IMR-90 (cell line): Measurements from ENCODE around the gene RABGGTA. TPM values are rescaled to one million over a fixed set of nuclear protein-coding genes. Genes with fewer than 3 reads are reported as not detected.

Experiments used
- ATAC-seq: fragments of 200-7000 bp; cut with Tn5 transposase; 2 replicates; pipeline ENCODE4 v1.9.1; 2020; ENCODE audit warnings: low read depth, mild to moderate bottlenecking, moderate library complexity
- BruUV-seq: library from RNA; stranded (reverse); fragments of 400-500 nt; replicated peaks from 2 replicates; lab custom pipeline; 2021; lab: Mats Ljungman, UMichigan
- CTCF ChIA-PET: fragments of 300-600 bp; formaldehyde crosslinking; extraction: SDS; loops from one replicate; lab custom pipeline; 2021; ENCODE audit warnings: antibody characterized with exemption; lab: Yijun Ruan, JAX
- POLR2A ChIA-PET: fragments of 300-600 bp; sonication (Branson Sonifier 250); formaldehyde crosslinking; loops from one replicate; lab custom pipeline; 2022; ENCODE audit warnings: antibody characterized with exemption; ENCODE audit not compliant: unreplicated experiment; lab: Charles Lee
- DNase-seq: peaks from one replicate; pipeline ENCODE4 v3.0.0; 2013
- H2AFZ ChIP-seq: replicated peaks from 2 replicates; pipeline ENCODE3; 2013; ENCODE audit warnings: low read length, mild to moderate bottlenecking; ENCODE audit not compliant: poor library complexity
- H2AK5ac ChIP-seq: 2 replicates; pipeline ENCODE4 v1.6.1; 2013; ENCODE audit warnings: low read depth, low read length, inconsistent platforms
- H2AK9ac ChIP-seq: replicated peaks from 2 replicates; pipeline ENCODE3; 2013; ENCODE audit warnings: mild to moderate bottlenecking, low read depth, low read length, moderate library complexity; ENCODE audit not compliant: poor library complexity
- H2BK120ac ChIP-seq: 2 replicates; pipeline ENCODE4 v1.6.1; 2013; ENCODE audit warnings: low read depth, low read length, inconsistent platforms
- H2BK15ac ChIP-seq: 3 replicates; pipeline ENCODE4 v1.6.1; 2013; ENCODE audit warnings: low read depth, low read length, inconsistent platforms
- H2BK20ac ChIP-seq: 2 replicates; pipeline ENCODE4 v1.6.1; 2013; ENCODE audit warnings: low read depth, mild to moderate bottlenecking, inconsistent platforms, low read length, moderate library complexity
- H2BK5ac ChIP-seq: 2 replicates; pipeline ENCODE4 v1.6.1; 2013; ENCODE audit warnings: mild to moderate bottlenecking, low read depth, low read length, inconsistent platforms; ENCODE audit not compliant: poor library complexity, severe bottlenecking
- H3K14ac ChIP-seq: replicated peaks from 2 replicates; pipeline ENCODE4 v1.6.1; 2013; ENCODE audit warnings: low read depth, low read length, inconsistent platforms
- H3K18ac ChIP-seq: 2 replicates; pipeline ENCODE4 v1.6.1; 2013; ENCODE audit warnings: low read depth, low read length, control low read depth
- H3K23ac ChIP-seq: 2 replicates; pipeline ENCODE4 v1.6.1; 2013; ENCODE audit warnings: low read depth, low read length, inconsistent platforms
- H3K27ac ChIP-seq: 2 replicates; pipeline ENCODE4 v1.5.1; 2013; ENCODE audit warnings: mild to moderate bottlenecking, control low read depth, low read length; ENCODE audit not compliant: insufficient read depth
- H3K27me3 ChIP-seq: 2 replicates; pipeline ENCODE4 v1.6.1; 2013; ENCODE audit warnings: low read length; ENCODE audit not compliant: control insufficient read depth, insufficient read depth
- H3K36me3 ChIP-seq: 2 replicates; pipeline ENCODE4 v1.6.1; 2013; ENCODE audit warnings: low read length, mixed read lengths; ENCODE audit not compliant: control insufficient read depth, insufficient read depth
- H3K4ac ChIP-seq: 2 replicates; pipeline ENCODE4 v1.6.1; 2013; ENCODE audit warnings: low read depth, low read length, inconsistent platforms
- H3K4me1 ChIP-seq: 2 replicates; pipeline ENCODE4 v1.6.1; 2013; ENCODE audit warnings: low read length, mixed read lengths; ENCODE audit not compliant: control insufficient read depth, insufficient read depth
- H3K4me2 ChIP-seq: 2 replicates; pipeline ENCODE4 v1.6.1; 2013; ENCODE audit warnings: low read depth, mild to moderate bottlenecking, control low read depth, low read length, moderate library complexity
- H3K4me3 ChIP-seq: 2 replicates; pipeline ENCODE4 v1.5.1; 2013; ENCODE audit warnings: low read depth, mild to moderate bottlenecking, control low read depth, low read length, moderate library complexity; ENCODE audit not compliant: insufficient read depth
- H3K56ac ChIP-seq: 2 replicates; pipeline ENCODE4 v1.6.1; 2013; ENCODE audit warnings: low read length, inconsistent platforms; ENCODE audit not compliant: insufficient read depth; ENCODE audit errors: extremely low read depth
- H3K79me1 ChIP-seq, 2 experiments: 2 replicates each; pipeline ENCODE4 v1.6.1; 2013; ENCODE audit warnings: low read length in 2 of 2, inconsistent platforms in 1 of 2, low read depth in 1 of 2
- H3K9ac ChIP-seq: 2 replicates; pipeline ENCODE4 v1.6.1; 2013; ENCODE audit warnings: low read depth, low read length, control low read depth
- H3K9me1 ChIP-seq: 2 replicates; pipeline ENCODE4 v1.6.1; 2013; ENCODE audit warnings: low read length, inconsistent platforms; ENCODE audit not compliant: insufficient read depth
- H3K9me3 ChIP-seq: 2 replicates; pipeline ENCODE4 v1.6.1; 2013; ENCODE audit warnings: low read length; ENCODE audit not compliant: control insufficient read depth, insufficient read depth
- H4K20me1 ChIP-seq: 2 replicates; pipeline ENCODE4 v1.6.1; 2013; ENCODE audit warnings: low read length, inconsistent platforms; ENCODE audit not compliant: insufficient read depth
- H4K5ac ChIP-seq: 2 replicates; pipeline ENCODE4 v1.6.1; 2013; ENCODE audit warnings: mild to moderate bottlenecking, low read depth, low read length, control low read depth
- H4K8ac ChIP-seq, 2 experiments: 2 replicates each; pipeline ENCODE4 v1.6.1; 2013; ENCODE audit warnings: low read depth in 2 of 2, low read length in 2 of 2, control low read depth in 1 of 2, inconsistent platforms in 1 of 2
- H4K91ac ChIP-seq: 2 replicates; pipeline ENCODE4 v1.6.1; 2013; ENCODE audit warnings: low read depth, low read length, inconsistent platforms; ENCODE audit not compliant: insufficient read depth
- CEBPB ChIP-seq: IDR thresholded peaks from 2 replicates; pipeline ENCODE4 v1.6.1; 2012; ENCODE audit warnings: low read depth, low read length, improper control_type of control experiment
- CHD1 ChIP-seq: IDR thresholded peaks from 2 replicates; pipeline ENCODE4 v1.6.1; 2012; ENCODE audit warnings: low read depth, low read length, improper control_type of control experiment
- CTCF ChIP-seq: conservative IDR thresholded peaks from 2 replicates; pipeline ENCODE4 v1.5.1; 2012; ENCODE audit warnings: mild to moderate bottlenecking, low read depth, low read length, improper control_type of control experiment
- FOS ChIP-seq: fragments of 150-350 bp; IDR thresholded peaks from 2 replicates; pipeline ENCODE4 v1.6.1; 2016; ENCODE audit warnings: low read depth, low read length
- MAFK ChIP-seq: IDR thresholded peaks from 2 replicates; pipeline ENCODE4 v1.6.1; 2012; ENCODE audit warnings: low read depth, low read length, improper control_type of control experiment
- MAZ ChIP-seq: IDR thresholded peaks from 2 replicates; pipeline ENCODE4 v1.6.1; 2012; ENCODE audit warnings: low read depth, mild to moderate bottlenecking, low read length, improper control_type of control experiment, moderate library complexity, borderline replicate concordance
- MXI1 ChIP-seq: IDR thresholded peaks from 2 replicates; pipeline ENCODE4 v1.6.1; 2012; ENCODE audit warnings: low read depth, mild to moderate bottlenecking, low read length, moderate library complexity, borderline replicate concordance
- NFE2L2 ChIP-seq: fragments of 150-350 bp; IDR thresholded peaks from 2 replicates; pipeline ENCODE4 v1.6.1; 2016; ENCODE audit warnings: low read depth, mild to moderate bottlenecking, low read length
- POLR2A ChIP-seq: IDR thresholded peaks from 2 replicates; pipeline ENCODE4 v1.6.1; 2012; ENCODE audit warnings: mild to moderate bottlenecking, low read depth, low read length
- RAD21 ChIP-seq: IDR thresholded peaks from 2 replicates; pipeline ENCODE4 v1.6.1; 2012; ENCODE audit warnings: low read length, improper control_type of control experiment
- RCOR1 ChIP-seq: IDR thresholded peaks from 2 replicates; pipeline ENCODE4 v1.6.1; 2012; ENCODE audit warnings: mild to moderate bottlenecking, low read length, improper control_type of control experiment; ENCODE audit not compliant: insufficient replicate concordance
- RFX5 ChIP-seq: IDR thresholded peaks from 2 replicates; pipeline ENCODE4 v1.8.0; 2012; ENCODE audit warnings: low read depth, mild to moderate bottlenecking, low read length, moderate library complexity
- SMC3 ChIP-seq: fragments of 150-350 bp; IDR thresholded peaks from 2 replicates; pipeline ENCODE4 v1.6.1; 2016; ENCODE audit warnings: low read depth, mild to moderate bottlenecking, antibody characterized with exemption, low read length, moderate library complexity
- USF2 ChIP-seq: fragments of 150-350 bp; IDR thresholded peaks from 2 replicates; pipeline ENCODE4 v1.6.1; 2017; ENCODE audit warnings: mild to moderate bottlenecking, antibody characterized with exemption, low read length, low read depth
- WGBS, 2 experiments: methylation state at CpG; one replicate each; pipeline versions ENCODE4 v1.1.5 to v1.1.7; 2013; ENCODE audit warnings: missing lambda C conversion rate in 2 of 2; ENCODE audit not compliant: insufficient read length in 1 of 2; ENCODE audit errors: extremely low coverage in 2 of 2; 5-methylcytosine and 5-hydroxymethylcytosine counted together
- dilution Hi-C: fragments of 300-500 bp; cut with HindIII; formaldehyde crosslinking; loops from one replicate; pipeline ENCODE4 v1.14.3; 2018; ENCODE audit warnings: low sequenced_read_pairs; ENCODE audit not compliant: unreplicated experiment
- in situ Hi-C: fragments of 300-500 bp; cut with MboI; formaldehyde crosslinking; loops from 3 replicates; pipeline ENCODE4 v1.14.3; 2019; ENCODE audit warnings: low sequenced_read_pairs, inconsistent platforms, mixed read lengths
- intact Hi-C: fragments of 100-400 bp; cut with micrococcal nuclease; formaldehyde crosslinking; loops from 2 replicates; pipeline ENCODE4 v1.10.0; 2022
- polyA plus RNA-seq, 3 experiments: library from polyadenylated mRNA; depleted of rRNA; stranded (reverse); fragments of >200 nt; gene quantifications; 2 replicates each; pipeline ENCODE4 v1.2.3, GENCODE V29; 2012; ENCODE audit warnings: low replicate concordance in 1 of 3
- total RNA-seq: library from RNA; depleted of rRNA; stranded (reverse); fragments of >200 nt; gene quantifications from 2 replicates; pipeline ENCODE4 v1.2.3, GENCODE V29; 2012

RABGGTA gene
- total and polyA plus RNA-seq, 2 of the 4 experiments (the other 2 are of a cell fraction) = 25.6 to 55.6 TPM

- TF ChIP-seq CEBPB = no peak
- no peak for TF ChIP-seq SMC3
- TF ChIP-seq CHD1 = no peak
- no peak for TF ChIP-seq RFX5
Observed at GRCh38 chr14:24269910-24270536, 1.4 kb downstream of the RABGGTA start (continued).

- CTCF ChIA-PET = no interaction called here
- no peak for DNase-seq
- TF ChIP-seq RAD21 = no peak
- TF ChIP-seq CTCF = no peak
- TF ChIP-seq USF2 = no peak
- TF ChIP-seq RCOR1 = no peak
- no peak for TF ChIP-seq NFE2L2
- no peak for TF ChIP-seq MXI1
- no peak for TF ChIP-seq SMC3
- no peak for TF ChIP-seq CEBPB
- TF ChIP-seq MAZ = no peak
- TF ChIP-seq POLR2A = no peak
- no peak for TF ChIP-seq MAFK
- no peak for TF ChIP-seq RFX5
- no peak for TF ChIP-seq FOS
- no peak for TF ChIP-seq CHD1
Observed at GRCh38 chr14:24269368-24269767, 2.0 kb downstream of the RABGGTA start.

More at GRCh38 chr14:24269368-24269767, 2.0 kb downstream of the RABGGTA start:
- Histone ChIP-seq H3K4me3 (no peak overlapping the region), H3K27ac (no peak overlapping the region), H3K14ac (no peak overlapping the region), H2BK5ac (no peak overlapping the region), H4K8ac (no peak overlapping the region), H4K20me1 (no peaks in the 10 kb centered on the region), H2AK9ac (no peak overlapping the region), H3K79me1 (peaks cover 9 to 27% of the 10 kb centered on the region in 2 experiments), H3K9me1 (peaks cover 5% of the 10 kb centered on the region; the same call in 1 of the 2 replicates), H3K9me3 (no peaks in the 10 kb centered on the region), H3K18ac (no peak overlapping the region), H2BK20ac (no peak overlapping the region), H3K4me2 (no peak overlapping the region), H4K91ac (no peak overlapping the region), H3K4me1 (peaks cover 5% of the 10 kb centered on the region; the same call in 1 of the 2 replicates), H4K5ac (no peak overlapping the region), H3K56ac (no peak overlapping the region), H3K27me3 (no peaks in the 10 kb centered on the region), H2AFZ (no peak overlapping the region), H3K23ac (no peak overlapping the region), H2BK120ac (no peak overlapping the region), H2BK15ac (no peak overlapping the region), H3K4ac (no peak overlapping the region), H2AK5ac (no peak overlapping the region), H3K36me3 (peaks cover 29% of the 10 kb centered on the region), H3K9ac (no peak overlapping the region)
- dilution Hi-C loops = no loop called here
- BruUV-seq = no TSS peak
- in situ Hi-C loops = no loop called here
- intact Hi-C loops = no loop called here
- ATAC-seq = no peak
- 96% methylated on average over 4 of the region's 8 CpGs; no CpG with 5 or more reads in 1 of the 2 experiments for WGBS, 2 experiments
- POLR2A ChIA-PET = no interaction called here
